GM19193 (cell line): Measurements from ENCODE around the gene SLC6A13.

Experiments
- POLR2A ChIP-seq: IDR thresholded peaks from 4 replicates; pipeline ENCODE4 v1.6.1; 2011; ENCODE audit not compliant: insufficient read depth, insufficient read length; ENCODE audit errors: extremely low read depth

Gene SLC6A13

DNA sequence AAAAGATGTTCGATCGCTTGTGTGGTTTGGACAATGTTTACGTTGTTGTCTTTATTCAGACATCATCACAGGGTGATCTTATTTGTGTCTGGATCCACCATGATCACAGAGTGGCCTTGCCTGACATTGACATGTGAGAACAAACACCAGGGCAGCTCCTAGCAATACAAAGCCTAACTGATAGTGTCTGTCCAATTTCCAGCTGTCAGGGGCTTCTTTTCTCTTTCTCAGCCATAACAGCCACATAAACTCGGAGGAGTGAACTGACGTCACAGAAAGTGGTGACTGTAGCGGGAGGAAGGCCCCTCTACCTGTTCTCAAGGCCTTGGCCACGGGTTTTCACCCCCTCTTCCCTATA, 5.8 kb upstream of the SLC6A13 start:
- no peak for TF ChIP-seq POLR2A

DNA sequence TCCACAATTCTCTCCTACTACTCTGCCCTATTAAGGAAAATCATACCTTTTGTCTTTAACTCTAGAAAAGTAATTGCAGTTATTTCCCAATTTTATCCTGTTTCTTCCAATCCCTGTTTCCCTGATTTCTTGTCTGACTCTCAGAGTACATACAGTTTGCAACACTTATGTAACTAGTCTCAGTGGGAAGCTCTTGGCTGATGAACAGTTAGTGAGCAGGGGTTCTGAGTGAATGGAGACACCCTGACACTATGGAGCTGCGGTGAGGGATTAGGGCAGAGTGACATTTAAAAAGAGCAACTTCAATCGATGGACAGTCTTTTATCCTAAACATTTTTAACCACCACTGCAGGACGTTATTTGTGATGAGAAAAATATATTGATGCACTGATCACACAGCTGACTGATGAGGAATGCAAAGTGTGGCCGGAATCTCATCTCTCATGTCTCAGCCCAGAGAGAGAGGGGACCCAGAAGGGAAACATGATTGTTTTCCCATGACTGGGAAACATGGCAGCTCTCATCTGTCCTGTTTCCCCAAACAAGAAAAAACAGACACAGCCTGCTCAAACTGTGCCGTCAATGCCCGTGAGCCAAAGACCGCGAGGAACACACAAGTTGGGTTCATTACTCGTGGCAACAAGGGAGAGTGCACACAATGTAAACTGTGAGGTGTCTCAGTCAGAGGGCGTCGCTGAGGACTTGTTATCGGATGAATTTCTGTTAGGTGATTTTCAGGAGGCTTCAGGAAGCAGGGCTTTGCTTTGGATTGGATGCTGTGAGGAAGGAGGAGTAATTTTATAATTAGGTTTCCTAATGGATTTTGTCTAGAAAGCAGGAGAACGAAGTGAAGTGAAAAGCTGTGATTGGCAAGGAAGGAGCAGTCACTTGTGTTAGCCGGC, 5.2 kb upstream of the SLC6A13 start:
- no peak for TF ChIP-seq POLR2A

DNA sequence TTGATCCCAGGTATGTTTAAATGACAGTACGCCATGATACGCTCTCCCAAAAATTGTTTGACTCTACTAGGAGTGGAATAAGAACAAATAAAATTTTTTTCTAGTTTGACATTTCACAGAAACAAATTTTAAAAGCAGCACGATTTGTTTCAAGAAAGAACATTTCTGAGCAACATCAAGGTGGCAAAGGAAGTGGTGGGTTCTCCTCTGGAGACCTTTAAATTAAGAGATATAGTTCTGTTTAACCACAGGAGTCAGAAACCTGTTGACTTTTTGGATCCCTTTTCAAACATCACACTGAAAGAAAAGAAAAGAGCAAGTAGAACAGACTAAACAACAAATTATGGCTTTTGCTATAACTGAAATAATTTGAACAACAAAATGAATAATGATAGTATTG, 2.5 kb upstream of the SLC6A13 start:
- TF ChIP-seq POLR2A = no peak

DNA sequence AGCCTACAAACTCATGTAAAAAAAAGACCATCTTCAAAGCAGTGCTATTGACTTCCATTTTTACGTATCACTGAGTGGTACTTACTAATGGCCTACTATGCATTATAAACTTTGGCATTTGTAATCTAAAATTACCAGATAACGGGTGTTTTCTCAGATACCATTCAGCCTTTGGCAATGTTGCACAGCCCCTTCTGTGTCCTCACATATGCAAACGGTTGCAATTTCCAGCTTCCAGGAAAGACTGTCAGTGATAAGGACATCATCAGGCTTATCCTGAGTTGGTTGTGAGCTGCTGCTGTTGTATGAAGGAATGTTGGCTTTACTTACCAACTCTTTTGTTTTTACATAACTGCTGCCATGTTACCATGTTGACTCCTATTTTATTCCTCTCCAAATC, 1.6 kb upstream of the SLC6A13 start:
- TF ChIP-seq POLR2A = no peak

DNA sequence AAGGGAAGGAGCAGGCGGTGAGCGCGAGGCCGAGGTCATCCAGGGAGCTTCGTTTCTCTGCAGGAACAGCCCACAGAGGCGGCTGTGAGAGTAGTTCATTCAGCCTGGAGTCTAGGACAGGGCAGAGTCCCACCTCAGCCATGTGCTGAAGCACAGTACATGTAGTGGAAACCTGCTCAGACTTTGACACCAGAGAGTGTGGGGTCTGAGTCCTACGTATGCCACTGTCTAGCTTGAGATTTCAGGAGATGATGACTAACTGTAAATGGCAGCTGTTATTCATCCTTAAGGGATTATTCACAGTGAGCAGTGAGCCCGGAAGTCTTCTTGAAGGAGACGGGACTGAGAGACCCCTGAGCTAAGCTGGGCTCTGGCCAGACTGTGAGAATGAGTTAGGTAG, 938 bp upstream of the SLC6A13 start:
- no peak for TF ChIP-seq POLR2A

DNA sequence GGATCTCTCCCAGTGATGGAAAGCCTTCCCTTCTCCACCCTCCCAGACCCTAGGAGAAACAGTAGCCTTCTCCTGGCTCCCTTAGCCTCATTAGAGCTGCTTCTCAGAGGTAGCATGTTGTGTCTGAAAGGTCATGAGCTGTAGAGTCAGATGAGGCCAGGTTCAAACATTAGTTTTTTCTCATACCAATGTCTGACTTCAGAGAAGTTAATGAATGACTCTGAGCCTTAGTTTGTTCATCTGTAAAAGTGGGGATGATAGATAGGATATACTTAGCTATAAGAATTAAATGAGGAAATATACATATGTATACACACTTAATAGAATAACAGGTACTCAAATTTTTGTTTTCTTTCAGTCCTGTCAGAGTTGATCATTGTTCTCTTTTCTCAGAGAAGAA, 523 bp downstream of the SLC6A13 start:
- no peak for TF ChIP-seq POLR2A

DNA sequence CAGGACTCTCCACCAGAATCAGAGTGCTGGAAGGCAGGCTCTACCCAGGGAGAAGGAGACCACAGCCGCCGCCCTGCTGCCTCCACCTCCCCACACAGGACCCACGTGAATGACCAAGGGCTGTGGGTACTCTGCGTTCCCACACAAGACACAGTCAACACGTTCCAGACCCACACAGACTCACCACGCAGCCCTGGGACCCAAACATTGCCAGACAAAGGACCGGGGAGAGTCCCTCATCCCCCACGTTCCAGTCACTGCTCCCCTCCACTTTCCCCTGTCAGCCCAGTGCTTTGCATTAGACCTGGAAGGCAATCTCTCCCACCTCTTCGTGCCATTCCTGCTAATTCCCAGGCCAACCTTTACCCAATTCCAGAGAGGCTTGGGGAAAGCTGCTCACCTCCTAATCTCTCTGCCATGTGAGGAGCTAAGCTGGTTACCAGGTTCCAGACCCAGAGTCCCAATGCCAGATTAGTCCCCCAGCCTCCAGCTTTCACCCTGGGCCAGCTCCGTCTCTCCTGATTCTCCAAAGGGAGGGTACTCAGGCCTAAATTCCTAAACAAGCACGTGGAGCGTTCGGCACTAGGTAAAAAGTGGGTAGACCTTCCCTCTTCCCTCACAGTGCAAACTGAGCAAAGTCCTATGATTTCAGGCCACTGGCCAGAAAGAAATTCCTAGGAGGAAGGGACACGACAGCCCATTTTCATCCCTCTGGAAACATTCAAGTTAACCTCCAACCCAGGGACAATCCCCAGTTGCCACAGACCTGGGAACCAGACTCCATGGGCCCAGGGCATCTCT, 4.9 kb downstream of the SLC6A13 start:
- TF ChIP-seq POLR2A = no peak

DNA sequence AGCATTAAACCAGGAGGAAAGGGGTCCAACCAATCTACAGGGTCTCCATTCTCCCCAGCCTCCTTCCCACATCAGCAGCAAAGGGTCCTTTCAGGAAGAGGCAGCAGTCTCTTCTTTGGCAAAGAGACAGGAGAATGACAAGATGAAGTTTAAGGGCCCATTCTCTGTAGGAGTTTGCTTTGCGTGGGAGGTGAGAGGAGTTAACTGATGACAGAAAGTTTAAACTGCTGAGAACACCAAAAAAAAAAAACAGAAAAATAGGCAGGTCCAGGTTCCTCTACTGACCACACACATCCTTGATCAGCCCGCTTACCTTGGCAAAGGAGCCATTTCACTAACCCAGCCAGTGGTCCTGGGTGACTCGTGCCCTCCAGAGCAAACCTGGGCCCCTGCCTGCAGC, 5.7 kb downstream of the SLC6A13 start:
- TF ChIP-seq POLR2A = no peak

DNA sequence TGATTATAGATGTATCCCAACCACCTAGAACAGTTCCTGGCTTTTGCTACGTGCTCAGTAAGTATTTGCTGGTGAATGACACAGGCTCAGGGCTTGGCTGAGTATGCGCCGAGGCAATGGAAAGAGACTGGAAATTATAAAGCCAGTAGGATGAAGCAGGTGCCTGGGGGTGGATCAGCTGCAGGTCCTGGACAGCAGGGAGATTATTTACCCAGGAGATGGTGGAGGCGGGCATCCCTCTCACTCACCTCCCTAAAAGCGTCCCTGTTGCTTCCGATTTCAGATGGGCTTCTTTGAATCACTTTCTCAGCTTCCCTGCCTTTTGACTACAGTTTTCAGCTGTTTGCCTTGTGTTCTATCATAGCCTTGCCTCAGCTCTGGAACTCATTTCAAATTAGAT, 6.4 kb downstream of the SLC6A13 start:
- no peak for TF ChIP-seq POLR2A

DNA sequence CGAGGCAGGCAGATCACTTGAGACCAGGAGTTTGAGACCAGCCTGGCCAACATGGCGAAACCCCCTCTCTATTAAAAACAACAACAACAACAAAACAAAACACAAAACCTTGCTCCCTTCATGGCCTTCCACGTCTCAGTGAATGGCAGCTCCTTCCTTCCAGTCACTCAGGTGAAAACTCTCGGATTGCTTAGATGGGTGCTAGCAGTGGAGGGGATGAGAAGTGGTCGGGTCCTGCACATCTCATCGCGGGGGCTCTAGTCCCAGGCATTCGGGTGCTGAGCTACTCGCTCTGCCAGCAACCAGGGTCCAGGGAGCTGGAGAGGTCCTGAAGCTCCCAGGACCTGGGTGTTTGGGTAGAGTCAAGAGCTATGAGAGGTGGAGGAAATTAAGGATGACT, 7.7 kb downstream of the SLC6A13 start:
- TF ChIP-seq POLR2A = no peak

DNA sequence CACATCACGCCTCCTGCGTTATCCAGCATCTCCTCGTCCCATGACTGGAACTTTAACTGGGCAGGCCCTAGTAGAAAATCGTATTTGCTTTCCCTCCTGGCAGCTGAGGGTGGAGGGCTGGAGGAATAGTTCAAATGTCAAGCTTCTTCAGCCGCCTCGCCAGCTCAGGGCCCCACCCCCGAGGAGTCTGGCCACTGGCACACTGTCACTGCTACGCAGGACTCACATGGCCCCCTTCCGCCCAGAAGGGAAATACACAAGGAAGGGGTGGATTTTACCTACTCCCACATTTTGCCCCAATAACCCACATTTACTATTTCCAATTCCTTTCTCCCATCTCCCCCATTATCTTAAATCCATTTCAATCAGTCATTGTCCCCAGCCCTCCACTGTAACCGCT, 8.6 kb downstream of the SLC6A13 start:
- no peak for TF ChIP-seq POLR2A

DNA sequence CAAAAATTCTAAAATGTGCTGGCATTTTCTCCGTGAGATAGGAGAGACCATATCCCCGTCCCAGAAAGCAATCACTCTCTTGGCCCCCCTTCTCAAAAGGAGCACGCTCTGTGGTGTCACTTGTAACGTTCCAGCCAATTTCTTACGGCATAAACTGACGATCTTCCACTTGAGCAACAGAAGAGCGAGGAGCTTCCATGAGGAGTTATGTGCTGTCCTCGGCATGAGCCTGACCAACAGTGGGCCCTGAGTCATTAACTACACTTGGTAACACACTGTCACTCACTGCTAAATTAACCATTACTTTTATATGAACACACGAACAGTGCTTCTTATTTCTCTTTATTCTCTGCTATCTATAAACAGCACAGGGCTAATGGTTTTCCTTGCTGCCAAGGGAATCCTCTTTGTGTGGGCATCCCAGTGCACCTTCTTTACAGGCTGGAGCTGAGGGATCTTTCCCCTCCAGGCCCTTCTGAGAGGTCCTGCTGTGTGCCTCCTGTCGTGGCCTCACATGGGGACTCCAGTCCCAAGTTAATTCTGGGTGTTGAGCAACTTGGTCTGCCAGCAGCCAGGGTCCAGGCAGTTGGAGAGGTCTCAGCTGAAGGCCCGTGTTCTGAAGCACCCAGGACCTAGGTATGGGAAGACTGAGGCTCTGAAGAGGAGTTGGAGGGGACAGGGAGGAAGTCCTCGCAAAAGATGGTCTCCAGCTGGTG, 9.4 kb downstream of the SLC6A13 start:
- TF ChIP-seq POLR2A = no peak

DNA sequence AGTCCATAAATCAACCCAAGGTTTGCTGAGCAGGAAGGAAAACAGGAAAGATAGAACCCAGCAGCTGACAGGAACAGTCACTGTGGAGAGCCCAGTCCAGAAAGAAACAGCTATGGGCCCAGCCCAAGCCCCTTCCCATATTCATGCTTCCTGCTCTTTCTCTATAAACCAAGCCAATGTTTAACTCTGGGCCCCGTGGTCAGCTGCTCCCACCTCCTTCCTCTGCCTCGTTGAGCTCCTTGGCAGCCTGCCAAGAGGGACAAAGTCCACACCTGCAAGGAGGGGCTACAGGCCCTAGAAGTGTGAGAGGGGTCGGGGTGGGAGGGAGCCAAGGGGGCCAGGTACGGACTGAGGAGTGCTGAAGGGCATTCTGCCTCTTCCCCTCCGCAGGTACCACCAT, 10.0 kb downstream of the SLC6A13 start:
- TF ChIP-seq POLR2A = no peak

DNA sequence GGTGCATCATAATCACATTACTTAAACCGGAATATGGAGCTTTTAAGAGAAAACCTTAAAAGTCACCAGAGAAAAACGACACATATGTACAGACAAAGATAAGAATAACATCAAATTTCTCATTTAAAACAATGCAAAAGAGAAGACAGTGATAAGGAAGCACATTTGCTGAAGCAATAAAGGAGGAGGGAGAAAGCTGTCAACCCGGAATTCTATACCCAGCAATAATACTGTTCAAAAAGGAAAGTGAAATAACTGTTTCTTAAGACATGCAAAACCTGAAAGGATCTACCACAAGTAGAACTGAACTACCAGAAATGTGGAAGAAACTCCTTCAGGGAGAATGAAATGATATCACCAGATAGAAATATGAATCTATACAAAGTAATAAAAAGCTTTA, 15.4 kb downstream of the SLC6A13 start:
- no peak for TF ChIP-seq POLR2A

DNA sequence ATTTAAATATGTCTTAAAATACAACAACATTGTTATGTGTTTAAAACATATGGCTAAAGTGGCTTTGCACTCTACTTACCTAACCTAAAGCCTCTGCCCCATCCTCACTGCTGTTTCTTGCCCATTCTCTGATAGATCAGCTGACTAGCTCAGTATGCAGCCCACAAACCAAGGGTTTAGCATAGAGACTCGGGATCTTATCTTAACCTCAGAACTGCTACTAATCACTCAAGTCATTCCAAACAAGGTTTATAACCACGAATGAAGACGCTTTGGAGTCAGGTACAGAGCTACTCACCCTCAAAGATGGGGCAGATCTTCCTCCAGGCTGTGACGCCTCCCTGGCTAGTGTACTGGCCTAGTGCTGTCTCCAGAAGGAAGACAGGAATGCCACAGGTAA, 19.3 kb downstream of the SLC6A13 start:
- TF ChIP-seq POLR2A = no peak
